Muscle layer of colon (tissue), 2 donors: ENCODE data around the gene TMC3.

Experiments used
- H3K27ac ChIP-seq: one replicate; pipeline ENCODE4 v1.7.0; 2013; ENCODE audit warnings: low read depth, mild to moderate bottlenecking, low read length, moderate library complexity
- H3K27me3 ChIP-seq, 2 donors: one replicate each; pipeline ENCODE4 v1.7.0; 2013; ENCODE audit warnings: low read length in 2 of 2, mild to moderate bottlenecking in 2 of 2; ENCODE audit not compliant: insufficient read depth in 2 of 2, control insufficient read depth in 1 of 2
- H3K36me3 ChIP-seq: one replicate; pipeline ENCODE4 v1.7.0; 2013; ENCODE audit warnings: mild to moderate bottlenecking, low read length; ENCODE audit not compliant: insufficient read depth
- H3K4me1 ChIP-seq: one replicate; pipeline ENCODE4 v1.7.0; 2013; ENCODE audit warnings: mild to moderate bottlenecking, low read length; ENCODE audit not compliant: insufficient read depth
- H3K4me3 ChIP-seq, 2 donors: one replicate each; pipeline ENCODE4 v1.7.0; 2013; ENCODE audit warnings: low read length in 2 of 2, low read depth in 1 of 2, mild to moderate bottlenecking in 1 of 2, moderate library complexity in 1 of 2
- H3K9ac ChIP-seq: one replicate; pipeline ENCODE4 v1.7.0; 2013; ENCODE audit warnings: low read length
- H3K9me3 ChIP-seq: one replicate; pipeline ENCODE4 v1.7.0; 2013; ENCODE audit warnings: mild to moderate bottlenecking, low read length
- donor health status: abdominal sarcoma.
- donor health status: Adenocarcinoma of cecum.

Gene TMC3

GRCh38 chr15:81381720-81382119, 7.7 kb upstream of the TMC3 start:
- H3K9me3 ChIP-seq = no peaks in the 10 kb centered on the region

GRCh38 chr15:81380668-81381067, 6.7 kb upstream of the TMC3 start:
- Histone ChIP-seq H3K27ac (no peak overlapping the region), H3K27me3 (no peaks in the 10 kb centered on the region), H3K4me1 (no peaks in the 10 kb centered on the region), H3K9ac (no peak overlapping the region), H3K9me3 (no peaks in the 10 kb centered on the region), H3K36me3 (no peaks in the 10 kb centered on the region), H3K4me3 (no peak overlapping the region)

More at GRCh38 chr15:81381720-81382119, 7.7 kb upstream of the TMC3 start:
- no peak overlapping the region for H3K27ac ChIP-seq
- no peaks in the 10 kb centered on the region for H3K27me3 ChIP-seq
- H3K9ac ChIP-seq = no peak overlapping the region
- no peaks in the 10 kb centered on the region for H3K4me1 ChIP-seq
- no peaks in the 10 kb centered on the region for H3K36me3 ChIP-seq
- no peak overlapping the region for H3K4me3 ChIP-seq

- H3K36me3 ChIP-seq = no peaks in the 10 kb centered on the region
- H3K27ac ChIP-seq = no peak overlapping the region
- no peaks in the 10 kb centered on the region for H3K27me3 ChIP-seq
- no peak overlapping the region for H3K9ac ChIP-seq
- no peaks in the 10 kb centered on the region for H3K4me1 ChIP-seq
- H3K9me3 ChIP-seq = no peaks in the 10 kb centered on the region
- no peak overlapping the region for H3K4me3 ChIP-seq
These were observed 6.2 kb upstream of the TMC3 start for GRCh38 chr15:81380203-81380602.

- H3K4me3 ChIP-seq = no peak overlapping the region
- H3K4me1 ChIP-seq = no peaks in the 10 kb centered on the region
- no peaks in the 10 kb centered on the region for H3K36me3 ChIP-seq
- H3K9ac ChIP-seq = no peak overlapping the region
- H3K27ac ChIP-seq = no peak overlapping the region
- H3K27me3 ChIP-seq = no peaks in the 10 kb centered on the region
- no peaks in the 10 kb centered on the region for H3K9me3 ChIP-seq
These were observed 5.3 kb upstream of the TMC3 start for GRCh38 chr15:81379269-81379668.

- Histone ChIP-seq H3K9ac (no peak overlapping the region), H3K36me3 (no peaks in the 10 kb centered on the region), H3K27me3 (no peaks in the 10 kb centered on the region), H3K27ac (no peak overlapping the region), H3K4me1 (no peaks in the 10 kb centered on the region), H3K4me3 (no peak overlapping the region), H3K9me3 (no peaks in the 10 kb centered on the region)
These were observed 4.4 kb upstream of the TMC3 start for GRCh38 chr15:81378443-81378842.

GRCh38 chr15:81377871-81378270, 3.9 kb upstream of the TMC3 start:
- Histone ChIP-seq H3K9ac (no peak overlapping the region), H3K9me3 (no peaks in the 10 kb centered on the region), H3K27me3 (no peaks in the 10 kb centered on the region), H3K36me3 (no peaks in the 10 kb centered on the region), H3K27ac (no peak overlapping the region), H3K4me3 (no peak overlapping the region), H3K4me1 (no peaks in the 10 kb centered on the region)

- Histone ChIP-seq H3K27ac (no peak overlapping the region), H3K27me3 (no peaks in the 10 kb centered on the region), H3K9me3 (no peaks in the 10 kb centered on the region), H3K9ac (no peak overlapping the region), H3K4me3 (no peak overlapping the region), H3K36me3 (no peaks in the 10 kb centered on the region), H3K4me1 (no peaks in the 10 kb centered on the region)
These were observed 2.2 kb upstream of the TMC3 start for GRCh38 chr15:81376231-81376630.

GRCh38 chr15:81375461-81375860, 1.4 kb upstream of the TMC3 start:
- no peak overlapping the region for H3K27ac ChIP-seq
- no peaks in the 10 kb centered on the region for H3K27me3 ChIP-seq
- no peaks in the 10 kb centered on the region for H3K36me3 ChIP-seq
- H3K4me1 ChIP-seq = no peaks in the 10 kb centered on the region
- no peaks in the 10 kb centered on the region for H3K9me3 ChIP-seq
- no peak overlapping the region for H3K4me3 ChIP-seq
- H3K9ac ChIP-seq = no peak overlapping the region

- Histone ChIP-seq H3K4me3 (no peak overlapping the region), H3K36me3 (no peaks in the 10 kb centered on the region), H3K27me3 (no peaks in the 10 kb centered on the region), H3K9me3 (no peaks in the 10 kb centered on the region), H3K27ac (no peak overlapping the region), H3K9ac (no peak overlapping the region), H3K4me1 (no peaks in the 10 kb centered on the region)
These were observed 837 bp downstream of the TMC3 start for GRCh38 chr15:81373176-81373575.

GRCh38 chr15:81372575-81372974, 1.4 kb downstream of the TMC3 start:
- H3K27me3 ChIP-seq = no peaks in the 10 kb centered on the region
- no peak overlapping the region for H3K27ac ChIP-seq
- H3K9ac ChIP-seq = no peak overlapping the region
- no peak overlapping the region for H3K4me3 ChIP-seq
- no peaks in the 10 kb centered on the region for H3K36me3 ChIP-seq
- H3K9me3 ChIP-seq = no peaks in the 10 kb centered on the region
- no peaks in the 10 kb centered on the region for H3K4me1 ChIP-seq

GRCh38 chr15:81363718-81364500, 10.1 kb downstream of the TMC3 start:
- H3K9me3 ChIP-seq = no peaks in the 10 kb centered on the region
- H3K9ac ChIP-seq = no peak overlapping the region
- no peaks in the 10 kb centered on the region for H3K4me1 ChIP-seq
- H3K4me3 ChIP-seq = no peak overlapping the region
- no peak overlapping the region for H3K27ac ChIP-seq
- no peaks in the 10 kb centered on the region for H3K27me3 ChIP-seq
- H3K36me3 ChIP-seq = no peaks in the 10 kb centered on the region

- Histone ChIP-seq H3K36me3 (no peaks in the 10 kb centered on the region), H3K27ac (no peak overlapping the region), H3K4me3 (no peak overlapping the region), H3K9ac (no peak overlapping the region), H3K4me1 (no peaks in the 10 kb centered on the region), H3K27me3 (no peaks in the 10 kb centered on the region), H3K9me3 (no peaks in the 10 kb centered on the region)
These were observed 10.7 kb downstream of the TMC3 start for GRCh38 chr15:81363276-81363675.
